Smooth muscle cell (in vitro differentiated cells): Measurements from ENCODE around the gene CKS1B. TPM values are rescaled to one million over a fixed set of nuclear protein-coding genes. Genes with fewer than 3 reads are reported as not detected.

Source experiments
- DNase-seq: peaks from one replicate; lab custom pipeline; 2025; ENCODE audit not compliant: unreplicated experiment; lab: John Stamatoyannopoulos, UW
- H2AFZ ChIP-seq: fragments of 200-600 bp; sonication (generic); 2 replicates; pipeline ENCODE4 v1.6.0; 2016; ENCODE audit warnings: antibody characterized with exemption, low read depth, mild to moderate bottlenecking
- H3F3A ChIP-seq: fragments of 200-600 bp; sonication (generic); 2 replicates; pipeline ENCODE4 v1.6.0; 2017; ENCODE audit warnings: antibody characterized with exemption, low read depth
- H3K27ac ChIP-seq: fragments of 200-600 bp; sonication (generic); 2 replicates; pipeline ENCODE4 v1.5.1; 2016; ENCODE audit warnings: low read depth, mild to moderate bottlenecking
- H3K27me3 ChIP-seq: fragments of 200-600 bp; sonication (generic); 2 replicates; pipeline ENCODE4 v1.6.1; 2016; ENCODE audit warnings: low read depth, mild to moderate bottlenecking
- H3K36me3 ChIP-seq: fragments of 200-600 bp; sonication (generic); 2 replicates; pipeline ENCODE4 v1.5.1; 2016; ENCODE audit warnings: low read depth
- H3K4me1 ChIP-seq: fragments of 200-600 bp; sonication (generic); 2 replicates; pipeline ENCODE4 v1.5.1; 2016; ENCODE audit warnings: low read depth
- H3K4me2 ChIP-seq: fragments of 200-600 bp; sonication (generic); 2 replicates; pipeline ENCODE4 v1.6.0; 2016; ENCODE audit warnings: mild to moderate bottlenecking
- H3K4me3 ChIP-seq: fragments of 200-600 bp; sonication (generic); 2 replicates; pipeline ENCODE4 v1.5.1; 2016; ENCODE audit warnings: mild to moderate bottlenecking
- H3K79me2 ChIP-seq: fragments of 200-600 bp; sonication (generic); 2 replicates; pipeline ENCODE4 v1.6.0; 2016; ENCODE audit warnings: low read depth, mild to moderate bottlenecking
- H3K9ac ChIP-seq: fragments of 200-600 bp; sonication (generic); 2 replicates; pipeline ENCODE4 v1.6.0; 2016; ENCODE audit warnings: low read depth
- H3K9me3 ChIP-seq: fragments of 200-600 bp; sonication (generic); replicated peaks from 2 replicates; pipeline ENCODE4 v1.5.1; 2016; ENCODE audit warnings: low read depth
- H4K20me1 ChIP-seq: fragments of 200-600 bp; sonication (generic); 2 replicates; pipeline ENCODE4 v1.6.0; 2016; ENCODE audit warnings: low read depth
- WGBS: methylation state at CpG from one replicate; pipeline ENCODE4 v1.1.7; 2016; ENCODE audit warnings: low lambda C conversion rate; 5-methylcytosine and 5-hydroxymethylcytosine counted together
- polyA plus RNA-seq: library from polyadenylated mRNA; unstranded; fragments of >200 nt; fragmentation: Nextera tagmentation; extraction: Ambion mirVana; gene quantifications from 2 replicates; pipeline ENCODE4 v1.2.1, GENCODE V29; 2016
- total RNA-seq: library from RNA; depleted of rRNA; stranded (reverse); fragments of >200 nt; gene quantifications from 2 replicates; pipeline ENCODE4 v1.2.3, GENCODE V29; 2014
- TF ChIP-seq, protein P1 (sequence below): fragments of 200-600 bp; sonication (generic); IDR thresholded peaks from 2 replicates; pipeline ENCODE4 v1.5.1; 2017; ENCODE audit warnings: borderline replicate concordance, mild to moderate bottlenecking, antibody characterized with exemption; ENCODE audit not compliant: insufficient read depth, poor library complexity, severe bottlenecking

CKS1B gene
- total and polyA plus RNA-seq, 2 experiments from 2014 or later, result 41.6 to 116 TPM

- Histone ChIP-seq H3K9ac (peak overlapping the region; percentile 51), H3K4me2 (peak overlapping the region; percentile 86), H4K20me1 (peaks cover 5% of the 10 kb centered on the region), H3K4me3 (peak overlapping the region; percentile 73), H3K4me1 (peaks cover 16% of the 10 kb centered on the region), H3K27me3 (no peaks in the 10 kb centered on the region), H3K9me3 (no peaks in the 10 kb centered on the region), H3K27ac (peak overlapping the region; percentile 95), H2AFZ (no peak overlapping the region), H3K79me2 (peaks cover 28% of the 10 kb centered on the region), H3F3A (peaks cover 10% of the 10 kb centered on the region), H3K36me3 (no peaks in the 10 kb centered on the region)
- DNase-seq, result no peak
- WGBS, result 2% methylated on average over 11 of the region's 11 CpGs
- TF ChIP-seq, protein P1, sequence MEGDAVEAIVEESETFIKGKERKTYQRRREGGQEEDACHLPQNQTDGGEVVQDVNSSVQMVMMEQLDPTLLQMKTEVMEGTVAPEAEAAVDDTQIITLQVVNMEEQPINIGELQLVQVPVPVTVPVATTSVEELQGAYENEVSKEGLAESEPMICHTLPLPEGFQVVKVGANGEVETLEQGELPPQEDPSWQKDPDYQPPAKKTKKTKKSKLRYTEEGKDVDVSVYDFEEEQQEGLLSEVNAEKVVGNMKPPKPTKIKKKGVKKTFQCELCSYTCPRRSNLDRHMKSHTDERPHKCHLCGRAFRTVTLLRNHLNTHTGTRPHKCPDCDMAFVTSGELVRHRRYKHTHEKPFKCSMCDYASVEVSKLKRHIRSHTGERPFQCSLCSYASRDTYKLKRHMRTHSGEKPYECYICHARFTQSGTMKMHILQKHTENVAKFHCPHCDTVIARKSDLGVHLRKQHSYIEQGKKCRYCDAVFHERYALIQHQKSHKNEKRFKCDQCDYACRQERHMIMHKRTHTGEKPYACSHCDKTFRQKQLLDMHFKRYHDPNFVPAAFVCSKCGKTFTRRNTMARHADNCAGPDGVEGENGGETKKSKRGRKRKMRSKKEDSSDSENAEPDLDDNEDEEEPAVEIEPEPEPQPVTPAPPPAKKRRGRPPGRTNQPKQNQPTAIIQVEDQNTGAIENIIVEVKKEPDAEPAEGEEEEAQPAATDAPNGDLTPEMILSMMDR, result no peak
Measured at GRCh38 chr1:155001425-155001674, 26.9 kb downstream of the CKS1B start.

- Histone ChIP-seq H4K20me1 (peaks cover 10% of the 10 kb centered on the region), H3K27me3 (no peaks in the 10 kb centered on the region), H3K36me3 (no peaks in the 10 kb centered on the region), H3K4me1 (peaks cover 16% of the 10 kb centered on the region), H3K9ac (peak overlapping the region; percentile 51), H3K27ac (peak overlapping the region; percentile 95), H3K79me2 (peaks cover 28% of the 10 kb centered on the region), H3K4me2 (peak overlapping the region; percentile 86), H3F3A (peaks cover 10% of the 10 kb centered on the region), H3K4me3 (peak overlapping the region; percentile 73), H3K9me3 (no peaks in the 10 kb centered on the region), H2AFZ (no peak overlapping the region)
- 0% methylated on average over 9 of the region's 38 CpGs for WGBS
- TF ChIP-seq, protein P1, result peak; percentile 47
- DNase-seq, result peak; percentile 97
Measured at GRCh38 chr1:155001675-155002463, 27.4 kb downstream of the CKS1B start.

DNA sequence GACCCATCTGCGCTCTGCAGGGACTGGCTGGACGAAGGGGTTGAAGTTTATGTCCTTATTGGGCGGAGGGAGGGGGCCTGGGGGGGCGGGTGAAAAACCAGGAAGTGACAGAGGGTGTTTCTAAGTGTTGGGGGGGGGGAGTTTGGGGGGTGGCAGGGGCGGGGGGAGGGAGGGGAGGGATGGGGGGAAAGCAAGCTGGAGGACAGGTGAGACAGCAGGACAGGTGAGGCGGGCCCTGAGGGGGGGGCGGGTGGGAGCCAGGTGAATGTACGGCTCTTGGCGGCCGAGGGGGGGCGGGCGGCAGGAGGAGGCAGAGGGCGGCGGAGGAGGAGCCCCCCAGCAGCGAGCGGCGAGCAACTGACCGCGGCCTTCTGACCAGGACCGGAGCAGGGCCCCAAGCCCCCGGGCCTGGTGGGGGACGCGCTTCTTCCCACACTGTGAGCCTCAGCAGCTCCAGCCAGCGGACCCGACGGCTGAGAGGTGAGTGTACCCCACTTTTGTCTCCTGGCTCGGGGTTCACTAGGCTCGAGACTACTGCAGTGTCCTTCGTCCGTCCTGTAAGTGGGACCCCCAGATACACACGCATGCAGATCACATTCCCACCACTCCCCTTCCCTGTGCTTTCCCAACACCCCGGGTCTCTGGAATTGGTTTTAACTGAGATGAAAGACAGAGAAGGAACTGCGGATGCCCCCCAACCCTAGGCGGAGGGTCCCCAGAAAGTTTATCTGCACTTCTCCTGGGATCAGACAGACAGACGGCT, 28.2 kb downstream of the CKS1B start, which contains the start of gene ZBTB7B:
Gene ZBTB7B, plus strand, starts transcription at position 339 of the 763 bp plus-strand sequence. CDS start 11,859 bp downstream, outside the sequence.
- 2% methylated on average over 16 of the region's 35 CpGs for WGBS
- Histone ChIP-seq H3K4me3 (peak within 1 kb of the TSS; percentile 73), H3K27ac (peak within 1 kb of the TSS; percentile 95), H3K4me2 (peak within 1 kb of the TSS; percentile 86), H3K4me1 (peaks cover 16% of the 10 kb centered on the region), H3F3A (peaks cover 10% of the 10 kb centered on the region), H3K36me3 (no peaks in the 10 kb centered on the region), H3K9ac (peak within 1 kb of the TSS; percentile 74), H3K27me3 (no peaks in the 10 kb centered on the region), H3K79me2 (peaks cover 35% of the 10 kb centered on the region), H4K20me1 (peaks cover 18% of the 10 kb centered on the region), H3K9me3 (no peaks in the 10 kb centered on the region), H2AFZ (peak within 1 kb of the TSS; percentile 50)
- TF ChIP-seq, protein P1, result no peak
- peak; percentile 51 for DNase-seq
